Measurements from ENCODE around the gene GPC6. TPM values are rescaled to one million over a fixed set of nuclear protein-coding genes. Genes with fewer than 3 reads are reported as not detected.

Gene GPC6
- total RNA-seq, 1 experiment from 2014 or later, result not detected

DNA sequence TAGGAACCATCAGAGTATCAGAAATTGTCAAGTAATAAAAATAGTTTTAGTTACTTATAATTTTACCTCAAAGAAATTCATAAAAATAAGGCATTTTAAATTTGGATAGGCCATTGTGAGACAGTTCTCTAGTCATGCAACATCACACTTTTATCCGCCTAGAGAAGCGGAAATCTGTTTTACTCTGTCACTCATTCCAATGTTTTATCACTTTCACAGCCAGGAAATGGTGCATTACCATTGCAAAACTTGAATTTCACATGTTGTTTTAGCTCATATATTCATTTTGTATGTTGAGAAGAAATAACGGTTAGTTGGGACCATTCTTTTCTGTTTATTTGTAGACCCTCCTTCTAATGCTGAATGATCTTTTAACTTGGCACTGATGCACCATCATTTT is 427.2 kb downstream of the GPC6 start:
- Mint-ChIP-seq H3K4me1 (ENCODE audit: low read depth, unreplicated experiment) (no peaks in the 10 kb centered on the region), H3K36me3 (ENCODE audit: insufficient read depth, unreplicated experiment) (no peaks in the 10 kb centered on the region), H3K4me3 (ENCODE audit: low read depth, unreplicated experiment) (no peak overlapping the region), H3K9me3 (ENCODE audit: low read depth, unreplicated experiment) (no peaks in the 10 kb centered on the region), H3K27ac (ENCODE audit: unreplicated experiment) (no peak overlapping the region), H3K27me3 (ENCODE audit: unreplicated experiment) (no peaks in the 10 kb centered on the region)
- no TSS peak for BruUV-seq (replicated peaks)
- DNase-seq, result no peak
- intact Hi-C loops (cut with micrococcal nuclease; ENCODE audit: unreplicated experiment), result no loop called here
- CTCF ChIA-PET, result no interaction called here
- TF ChIP-seq, protein P1, sequence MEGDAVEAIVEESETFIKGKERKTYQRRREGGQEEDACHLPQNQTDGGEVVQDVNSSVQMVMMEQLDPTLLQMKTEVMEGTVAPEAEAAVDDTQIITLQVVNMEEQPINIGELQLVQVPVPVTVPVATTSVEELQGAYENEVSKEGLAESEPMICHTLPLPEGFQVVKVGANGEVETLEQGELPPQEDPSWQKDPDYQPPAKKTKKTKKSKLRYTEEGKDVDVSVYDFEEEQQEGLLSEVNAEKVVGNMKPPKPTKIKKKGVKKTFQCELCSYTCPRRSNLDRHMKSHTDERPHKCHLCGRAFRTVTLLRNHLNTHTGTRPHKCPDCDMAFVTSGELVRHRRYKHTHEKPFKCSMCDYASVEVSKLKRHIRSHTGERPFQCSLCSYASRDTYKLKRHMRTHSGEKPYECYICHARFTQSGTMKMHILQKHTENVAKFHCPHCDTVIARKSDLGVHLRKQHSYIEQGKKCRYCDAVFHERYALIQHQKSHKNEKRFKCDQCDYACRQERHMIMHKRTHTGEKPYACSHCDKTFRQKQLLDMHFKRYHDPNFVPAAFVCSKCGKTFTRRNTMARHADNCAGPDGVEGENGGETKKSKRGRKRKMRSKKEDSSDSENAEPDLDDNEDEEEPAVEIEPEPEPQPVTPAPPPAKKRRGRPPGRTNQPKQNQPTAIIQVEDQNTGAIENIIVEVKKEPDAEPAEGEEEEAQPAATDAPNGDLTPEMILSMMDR (IDR thresholded peaks at IDR 0.05; ENCODE audit: unreplicated experiment), result no peak

DNA sequence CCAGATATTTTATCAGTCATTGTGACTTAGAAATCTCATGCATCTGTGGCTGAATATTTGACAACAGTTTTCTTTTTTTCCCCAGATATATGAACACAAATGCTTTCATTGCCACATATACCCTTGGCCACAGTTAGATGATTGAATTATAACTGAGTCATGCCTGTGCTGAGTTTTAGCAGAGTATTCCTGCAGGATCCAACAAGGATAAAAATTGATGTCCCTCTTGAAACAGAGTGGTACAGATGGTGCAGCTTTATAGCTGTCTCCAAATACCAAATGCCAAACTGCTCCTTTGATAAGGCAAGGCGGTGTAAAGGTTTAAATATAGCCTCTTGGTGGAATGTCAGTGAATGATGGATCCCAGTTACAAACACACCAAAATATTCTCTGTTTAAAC is 428.5 kb downstream of the GPC6 start:
- intact Hi-C loops (cut with micrococcal nuclease; ENCODE audit: unreplicated experiment), result no loop called here
- DNase-seq, result no peak
- H3K4me1 Mint-ChIP-seq (ENCODE audit: low read depth, unreplicated experiment), result no peaks in the 10 kb centered on the region
- H3K9me3 Mint-ChIP-seq (ENCODE audit: low read depth, unreplicated experiment), result no peaks in the 10 kb centered on the region
- no peaks in the 10 kb centered on the region for H3K36me3 Mint-ChIP-seq (ENCODE audit: insufficient read depth, unreplicated experiment)
- H3K27ac Mint-ChIP-seq (ENCODE audit: unreplicated experiment), result no peak overlapping the region
- CTCF ChIA-PET, result interaction anchor here (0.6 kb wide), 1 partner anchor 327 kb away, joined by 3 read pairs; no protein-coding TSS in a partner anchor
- no peaks in the 10 kb centered on the region for H3K27me3 Mint-ChIP-seq (ENCODE audit: unreplicated experiment)
- BruUV-seq (replicated peaks), result no TSS peak
- TF ChIP-seq, protein P1 (IDR thresholded peaks at IDR 0.05; ENCODE audit: unreplicated experiment), result no peak
- H3K4me3 Mint-ChIP-seq (ENCODE audit: low read depth, unreplicated experiment), result no peak overlapping the region

DNA sequence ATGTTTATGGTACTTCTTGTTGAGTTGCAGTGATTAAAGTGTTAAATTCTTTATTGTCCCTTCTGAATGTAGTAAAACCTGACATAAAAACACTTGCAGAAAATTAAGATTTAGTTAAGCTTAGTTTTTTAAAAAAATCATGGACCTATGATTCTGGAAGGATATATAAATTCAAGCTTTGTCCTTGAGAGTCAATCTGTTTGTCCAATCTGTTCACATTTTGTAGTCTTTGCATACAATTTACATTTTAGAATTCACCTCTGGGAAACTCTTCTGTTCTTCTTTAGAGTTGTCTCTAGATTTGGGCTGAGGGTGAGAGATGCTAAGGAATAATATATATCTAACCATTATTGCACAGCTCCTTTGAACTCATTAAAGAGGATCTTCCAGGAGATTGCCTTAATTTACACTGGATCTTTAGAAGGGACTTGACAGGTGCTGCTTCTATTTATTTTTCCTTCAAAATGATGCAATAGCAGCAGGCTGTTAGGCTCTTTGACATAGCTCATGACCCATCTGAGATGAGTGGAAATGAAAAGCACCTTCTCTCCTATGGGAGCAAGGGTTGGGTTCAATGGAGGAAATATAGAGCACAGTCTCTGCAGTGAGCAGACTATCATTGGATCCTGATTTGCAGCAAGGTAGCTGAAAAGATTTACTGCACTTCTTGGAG is 433.9 kb downstream of the GPC6 start:
- BruUV-seq (replicated peaks), result no TSS peak
- Mint-ChIP-seq H3K36me3 (ENCODE audit: insufficient read depth, unreplicated experiment) (no peaks in the 10 kb centered on the region), H3K27me3 (ENCODE audit: unreplicated experiment) (no peaks in the 10 kb centered on the region), H3K4me1 (ENCODE audit: low read depth, unreplicated experiment) (no peaks in the 10 kb centered on the region), H3K27ac (ENCODE audit: unreplicated experiment) (no peak overlapping the region), H3K9me3 (ENCODE audit: low read depth, unreplicated experiment) (no peaks in the 10 kb centered on the region), H3K4me3 (ENCODE audit: low read depth, unreplicated experiment) (no peak overlapping the region)
- DNase-seq, result no peak
- intact Hi-C loops (cut with micrococcal nuclease; ENCODE audit: unreplicated experiment), result no loop called here
- TF ChIP-seq, protein P1 (IDR thresholded peaks at IDR 0.05; ENCODE audit: unreplicated experiment), result no peak
- CTCF ChIA-PET, result no interaction called here

DNA sequence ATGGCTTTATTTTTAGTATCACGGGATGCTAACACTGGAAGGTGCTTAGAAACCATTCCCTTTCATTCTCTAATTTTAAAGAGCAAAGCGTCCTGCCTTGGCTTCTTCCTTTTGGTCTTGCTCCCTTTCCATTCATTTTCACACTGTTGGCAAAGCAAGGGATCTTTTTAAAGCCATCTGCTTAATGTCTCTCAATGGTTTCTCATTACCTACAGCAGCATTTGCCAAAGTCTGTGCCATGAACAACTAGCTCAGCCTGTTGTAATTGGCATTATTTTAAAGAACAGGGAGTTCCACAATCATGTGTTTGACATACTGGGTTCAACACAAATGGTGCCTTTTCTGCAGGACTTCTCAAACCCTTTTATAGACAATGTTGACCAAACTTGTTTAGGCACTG is 444.3 kb downstream of the GPC6 start:
- no TSS peak for BruUV-seq (replicated peaks)

More for the DNA sequence above, 444.3 kb downstream of the GPC6 start:
- no peak for DNase-seq
- H3K9me3 Mint-ChIP-seq (ENCODE audit: low read depth, unreplicated experiment), result no peaks in the 10 kb centered on the region
- H3K4me3 Mint-ChIP-seq (ENCODE audit: low read depth, unreplicated experiment), result no peak overlapping the region
- H3K27me3 Mint-ChIP-seq (ENCODE audit: unreplicated experiment), result no peaks in the 10 kb centered on the region
- H3K27ac Mint-ChIP-seq (ENCODE audit: unreplicated experiment), result no peak overlapping the region
- intact Hi-C loops (cut with micrococcal nuclease; ENCODE audit: unreplicated experiment), result no loop called here
- no peaks in the 10 kb centered on the region for H3K36me3 Mint-ChIP-seq (ENCODE audit: insufficient read depth, unreplicated experiment)
- no peaks in the 10 kb centered on the region for H3K4me1 Mint-ChIP-seq (ENCODE audit: low read depth, unreplicated experiment)
- CTCF ChIA-PET, result no interaction called here
- TF ChIP-seq, protein P1 (IDR thresholded peaks at IDR 0.05; ENCODE audit: unreplicated experiment), result no peak

Data from Calu3 (cell line).